ENCODE results near the gene PROM2.

Gene PROM2

GRCh38 chr2:95308426-95308990 is 34.3 kb downstream of the PROM2 start:
- no peak for DNase-seq

GRCh38 chr2:95309599-95309998 is 35.4 kb downstream of the PROM2 start:
- DNase-seq = no peak

GRCh38 chr2:95310216-95310615 is 36.0 kb downstream of the PROM2 start:
- no peak for DNase-seq

- DNase-seq = no peak
Observed at GRCh38 chr2:95310651-95311050, 36.4 kb downstream of the PROM2 start.

GRCh38 chr2:95311815-95312542 is 37.7 kb downstream of the PROM2 start:
- no peak for DNase-seq

GRCh38 chr2:95312543-95313201 is 38.4 kb downstream of the PROM2 start:
- DNase-seq = no peak

GRCh38 chr2:95313296-95314131 is 39.3 kb downstream of the PROM2 start:
- DNase-seq = no peak

GRCh38 chr2:95314598-95314963 is 40.3 kb downstream of the PROM2 start:
- DNase-seq = no peak

GRCh38 chr2:95314964-95315611 is 40.8 kb downstream of the PROM2 start:
- DNase-seq = no peak

GRCh38 chr2:95315801-95316411 is 41.7 kb downstream of the PROM2 start:
- DNase-seq = no peak

GRCh38 chr2:95316466-95317122 is 42.3 kb downstream of the PROM2 start:
- DNase-seq = no peak

- DNase-seq = no peak
Observed at GRCh38 chr2:95317123-95317500, 42.9 kb downstream of the PROM2 start.

- no peak for DNase-seq
Observed at GRCh38 chr2:95317665-95318425, 43.6 kb downstream of the PROM2 start.

GRCh38 chr2:95318431-95319220 is 44.4 kb downstream of the PROM2 start:
- DNase-seq = no peak

GRCh38 chr2:95319481-95320343 is 45.5 kb downstream of the PROM2 start:
- DNase-seq = no peak

- DNase-seq = no peak
Observed at GRCh38 chr2:95320344-95320712, 46.1 kb downstream of the PROM2 start.

- DNase-seq = no peak
Observed at GRCh38 chr2:95320986-95321767, 46.9 kb downstream of the PROM2 start.

GRCh38 chr2:95323347-95324155 is 49.3 kb downstream of the PROM2 start:
- DNase-seq = no peak

Measured in NCI-H446 treated with DMSO at 0.1 percent for 48 hours (cell line).